H1 (cell line): Measurements from ENCODE around the gene ITPKC. TPM values are rescaled to one million over a fixed set of nuclear protein-coding genes. Genes with fewer than 3 reads are reported as not detected.

ENCODE experiments used
- CTCF ChIA-PET: fragments of 300-600 bp; sonication (Branson Sonifier 250); formaldehyde crosslinking; loops from one replicate; lab custom pipeline; 2021; ENCODE audit not compliant: partially characterized antibody; lab: Charles Lee
- POLR2A ChIA-PET: fragments of 300-600 bp; sonication (Branson Sonifier 250); formaldehyde crosslinking; loops from one replicate; lab custom pipeline; 2021; ENCODE audit warnings: inconsistent platforms; ENCODE audit not compliant: partially characterized antibody; lab: Charles Lee
- DNase-seq, 2 experiments: peaks; one replicate each; pipeline versions ENCODE4 v3.0.0 to v3.0.0-alpha.2; 2010 to 2022; ENCODE audit warnings: low spot score in 2 of 2, low read depth in 1 of 2, mixed read lengths in 1 of 2
- FAIRE-seq: peaks from 2 replicates; lab custom pipeline; 2011; peaks lifted over from hg19 to GRCh38; lab: Jason Lieb, UNC
- H2AFZ ChIP-seq: 2 replicates; pipeline ENCODE4 v1.8.1; 2012; ENCODE audit warnings: low read length, inconsistent platforms
- H2AK5ac ChIP-seq: 2 replicates; pipeline ENCODE4 v1.6.1; 2013; ENCODE audit warnings: low read depth, low read length
- H2BK120ac ChIP-seq: replicated peaks from 2 replicates; pipeline ENCODE3; 2013; ENCODE audit warnings: low read depth, low read length, inconsistent platforms
- H2BK12ac ChIP-seq: 2 replicates; pipeline ENCODE4 v1.6.1; 2013; ENCODE audit warnings: low read depth, low read length
- H2BK15ac ChIP-seq: 2 replicates; pipeline ENCODE4 v1.6.1; 2013; ENCODE audit warnings: low read length
- H2BK20ac ChIP-seq: 2 replicates; pipeline ENCODE4 v1.6.1; 2013; ENCODE audit warnings: low read length
- H2BK5ac ChIP-seq: 2 replicates; pipeline ENCODE4 v1.6.1; 2013; ENCODE audit warnings: low read depth, low read length
- H3K14ac ChIP-seq: 2 replicates; pipeline ENCODE4 v1.6.1; 2013; ENCODE audit warnings: inconsistent platforms; ENCODE audit not compliant: insufficient read length
- H3K18ac ChIP-seq: 2 replicates; pipeline ENCODE4 v1.6.1; 2013; ENCODE audit warnings: low read length; ENCODE audit errors: extremely low read depth
- H3K23ac ChIP-seq: 2 replicates; pipeline ENCODE4 v1.6.1; 2013; ENCODE audit warnings: inconsistent platforms; ENCODE audit not compliant: insufficient read length
- H3K23me2 ChIP-seq: 2 replicates; pipeline ENCODE4 v1.6.1; 2013; ENCODE audit warnings: low read depth, low read length
- H3K27ac ChIP-seq: 2 replicates; pipeline ENCODE4 v1.6.1; 2011; ENCODE audit warnings: low read depth, low read length, inconsistent platforms
- H3K27me3 ChIP-seq, 4 experiments: replicated peaks in 1 of 4; 1 replicate in 1 of 4; 2 replicates in 3 of 4; pipeline versions ENCODE4 v1.6.1 to v1.8.1; 2011 to 2013; ENCODE audit warnings: low read length in 3 of 4, mild to moderate bottlenecking in 3 of 4, inconsistent platforms in 2 of 4, mixed read lengths in 2 of 4, moderate library complexity in 1 of 4; ENCODE audit not compliant: control insufficient read depth in 3 of 4, insufficient read depth in 3 of 4; ENCODE audit errors: extremely low read depth in 1 of 4
- H3K36me3 ChIP-seq, 4 experiments: 2 replicates each; pipeline versions ENCODE4 v1.6.1 to v1.8.1; 2011 to 2013; ENCODE audit warnings: mild to moderate bottlenecking in 4 of 4, low read length in 3 of 4, moderate library complexity in 2 of 4, control low read depth in 1 of 4, inconsistent platforms in 1 of 4; ENCODE audit not compliant: insufficient read depth in 4 of 4, control insufficient read depth in 2 of 4
- H3K4ac ChIP-seq: replicated peaks from 2 replicates; pipeline ENCODE3; 2013; ENCODE audit warnings: low read length, low read depth, mixed read lengths, inconsistent platforms; ENCODE audit not compliant: insufficient read length
- H3K4me1 ChIP-seq, 4 experiments: replicated peaks in 1 of 4; 1 replicate in 1 of 4; 2 replicates in 3 of 4; pipeline versions ENCODE4 v1.6.1 to v1.8.1; 2011 to 2013; ENCODE audit warnings: low read length in 3 of 4, inconsistent platforms in 2 of 4, mixed read lengths in 1 of 4; ENCODE audit not compliant: insufficient read depth in 4 of 4, control insufficient read depth in 3 of 4
- H3K4me2 ChIP-seq, 2 experiments: 2 replicates each; pipeline versions ENCODE4 v1.6.1 to v1.8.1; 2011 to 2013; ENCODE audit warnings: low read depth in 2 of 2, low read length in 2 of 2, control low read depth in 1 of 2, inconsistent platforms in 1 of 2, mild to moderate bottlenecking in 1 of 2; ENCODE audit not compliant: insufficient read depth in 1 of 2
- H3K4me3 ChIP-seq, 4 experiments: fragments of 200-600, 300-600 bp in 1 of 4; sonication (generic), shearing (Covaris generic), sonication (Bioruptor Twin) in 1 of 4; 2 replicates each; pipeline versions ENCODE4 v1.5.1 to v1.8.1; 2011 to 2016; ENCODE audit warnings: low read length in 4 of 4, low read depth in 3 of 4, control low read depth in 2 of 4, inconsistent platforms in 2 of 4, mild to moderate bottlenecking in 2 of 4, mixed read lengths in 1 of 4, moderate library complexity in 1 of 4; ENCODE audit not compliant: insufficient read depth in 2 of 4; ENCODE audit errors: extremely low read depth in 1 of 4
- H3K56ac ChIP-seq: replicated peaks from 2 replicates; pipeline ENCODE3; 2013; ENCODE audit warnings: low read depth, mild to moderate bottlenecking, mixed read lengths, low read length, inconsistent platforms; ENCODE audit not compliant: insufficient read length
- H3K79me1 ChIP-seq: 2 replicates; pipeline ENCODE4 v1.6.1; 2013; ENCODE audit warnings: low read depth, low read length, control low read depth
- H3K79me2 ChIP-seq, 2 experiments: 2 replicates each; pipeline versions ENCODE4 v1.6.1 to v1.8.1; 2012 to 2013; ENCODE audit warnings: low read length in 2 of 2, mild to moderate bottlenecking in 2 of 2, inconsistent platforms in 1 of 2; ENCODE audit not compliant: insufficient read depth in 2 of 2, control insufficient read depth in 1 of 2
- H3K9ac ChIP-seq, 4 experiments: replicated peaks in 1 of 4; 1 replicate in 1 of 4; 2 replicates in 3 of 4; pipeline versions ENCODE4 v1.6.1 to v1.8.1; 2011 to 2013; ENCODE audit warnings: low read depth in 3 of 4, low read length in 3 of 4, control low read depth in 2 of 4, mild to moderate bottlenecking in 2 of 4, moderate library complexity in 2 of 4, inconsistent platforms in 1 of 4; ENCODE audit errors: extremely low read depth in 1 of 4
- H3K9me3 ChIP-seq, 2 experiments: 2 replicates each; pipeline versions ENCODE4 v1.6.1 to v1.8.1; 2012 to 2013; ENCODE audit warnings: mild to moderate bottlenecking in 2 of 2, moderate library complexity in 2 of 2, control low read depth in 1 of 2, inconsistent platforms in 1 of 2, low read depth in 1 of 2, low read length in 1 of 2, mixed read lengths in 1 of 2; ENCODE audit not compliant: insufficient read depth in 2 of 2
- H4K20me1 ChIP-seq, 2 experiments: replicated peaks in 1 of 2; 2 replicates each; pipeline versions ENCODE3 to v1.8.1; 2011 to 2013; ENCODE audit warnings: inconsistent platforms in 2 of 2, low read length in 2 of 2, mild to moderate bottlenecking in 1 of 2; ENCODE audit not compliant: insufficient read depth in 2 of 2, control insufficient read depth in 1 of 2
- H4K5ac ChIP-seq: 2 replicates; pipeline ENCODE4 v1.6.1; 2013; ENCODE audit warnings: low read length, low read depth, mixed read lengths, inconsistent platforms; ENCODE audit not compliant: insufficient read length
- H4K8ac ChIP-seq: 2 replicates; pipeline ENCODE4 v1.8.0; 2013; ENCODE audit warnings: mild to moderate bottlenecking, moderate library complexity, low read length, inconsistent platforms; ENCODE audit not compliant: insufficient read depth; ENCODE audit errors: extremely low read depth
- H4K91ac ChIP-seq: replicated peaks from 2 replicates; pipeline ENCODE3; 2013; ENCODE audit warnings: low read length, mixed read lengths, inconsistent platforms; ENCODE audit not compliant: insufficient read length
- ASH2L ChIP-seq: fragments of 200-600, 300-600 bp; sonication (generic); IDR thresholded peaks from one replicate; pipeline ENCODE4 v1.7.1; 2017; ENCODE audit warnings: low read length
- BACH1 ChIP-seq: IDR thresholded peaks from 2 replicates; pipeline ENCODE4 v1.6.1; 2012; ENCODE audit warnings: low read length, improper control_type of control experiment
- BCL11A ChIP-seq, 2 experiments: IDR thresholded peaks; one replicate each; pipeline ENCODE4 v1.6.1; 2011; ENCODE audit warnings: low read depth in 2 of 2, low read length in 2 of 2, mild to moderate bottlenecking in 2 of 2
- CBX8 ChIP-seq: fragments of 300-800, 300-1000 bp; sonication (generic); IDR thresholded peaks from 2 replicates; pipeline ENCODE4 v1.7.1; 2016; ENCODE audit warnings: low read depth, low read length, borderline replicate concordance
- CHD2 ChIP-seq: IDR thresholded peaks from 2 replicates; pipeline ENCODE4 v1.6.1; 2012; ENCODE audit warnings: low read length, improper control_type of control experiment
- SP4 ChIP-seq: IDR thresholded peaks from 2 replicates; pipeline ENCODE4 v1.6.1; 2012; ENCODE audit warnings: low read length, inconsistent platforms
- WGBS, 2 experiments: shearing (Covaris generic) in 1 of 2; methylation state at CpG; one replicate each; pipeline versions ENCODE4 v1.1.6 to v1.1.7; 2013 to 2015; ENCODE audit warnings: low lambda C conversion rate in 2 of 2, mixed read lengths in 2 of 2, inconsistent platforms in 1 of 2, low coverage in 1 of 2, missing lambda C conversion rate in 1 of 2; ENCODE audit not compliant: insufficient replicate concordance in 2 of 2, insufficient coverage in 1 of 2, insufficient read length in 1 of 2; ENCODE audit errors: extremely low coverage in 1 of 2, missing lambda C conversion rate in 1 of 2; 5-methylcytosine and 5-hydroxymethylcytosine counted together
- polyA plus RNA-seq, 7 experiments: library from polyadenylated mRNA; depleted of rRNA in 3 of 7; stranded (reverse) in 5 of 7; unstranded in 2 of 7; fragments of >200 nt in 5 of 7; fragments of 200-250 nt in 2 of 7; gene quantifications; 1 replicate in 5 of 7; 2 replicates in 1 of 7; 4 replicates in 1 of 7; pipeline versions ENCODE4 v1.2.1 to v1.2.3, GENCODE V29; 2011 to 2013; ENCODE audit warnings: missing spikeins in 2 of 7, mixed read lengths in 2 of 7
- total RNA-seq: library from RNA; stranded (reverse); fragmentation: NEBNext Ultra II Directional; extraction: Animal tissue kit (Norgen Biotek cat#: 25700); gene quantifications from 2 replicates; pipeline ENCODE4 v1.2.1, GENCODE V29; 2021

Gene ITPKC
- total and polyA plus RNA-seq, 2 of the 8 experiments (the other 6 are each of a cell fraction or from before 2014, with no cell fraction given), result 5.2 to 8.9 TPM

- Histone ChIP-seq H3K4ac (no peak overlapping the region), H2AK5ac (no peak overlapping the region), H4K20me1 (peaks cover 0 to 3% of the 10 kb centered on the region in 2 experiments), H4K5ac (no peak overlapping the region), H2BK12ac (no peak overlapping the region), H3K4me2 (no peak overlapping the region), H3K4me3 (no peak overlapping the region), H3K9me3 (no peaks in the 10 kb centered on the region), H3K23me2 (peaks cover 3% of the 10 kb centered on the region; the same call in 1 of the 2 replicates), H4K8ac (no peak overlapping the region), H3K79me1 (no peaks in the 10 kb centered on the region), H2AFZ (no peak overlapping the region), H3K27me3 (no peaks in the 10 kb centered on the region), H3K79me2 (no peaks in the 10 kb centered on the region), H3K4me1 (peaks cover 0 to 5% (median 2%) of the 10 kb centered on the region in 4 experiments; a peak in 4 of 7 replicates), H2BK15ac (no peak overlapping the region), H3K14ac (no peak overlapping the region), H3K18ac (no peak overlapping the region), H3K36me3 (peaks cover 11 to 35% (median 18%) of the 10 kb centered on the region in 4 experiments; a peak in 7 of 8 replicates), H3K9ac (no peak overlapping the region), H3K27ac (no peak overlapping the region), H2BK120ac (no peak overlapping the region), H4K91ac (no peak overlapping the region), H3K23ac (no peak overlapping the region), H3K56ac (no peak overlapping the region), H2BK5ac (no peak overlapping the region), H2BK20ac (no peak overlapping the region)
- no peak for TF ChIP-seq ASH2L
- TF ChIP-seq CHD2, result no peak
- no peak for TF ChIP-seq SP4
- TF ChIP-seq BCL11A (IDR thresholded peaks at IDR 0.05; ENCODE audit: low read depth in 2 of 2, low read length in 2 of 2), result no peak
- TF ChIP-seq BACH1, result no peak
- TF ChIP-seq CBX8, result no peak
- no peak for FAIRE-seq
- ChIA-PET CTCF (interaction anchor here (0.6 to 0.9 kb wide), 2 partner anchors 15 to 46 kb away, joined by 3 read pairs; no protein-coding TSS in a partner anchor), POLR2A (interaction anchor here (0.6 to 1.4 kb wide), 3 partner anchors 10 to 439 kb away, joined by 3 to 4 read pairs (median 3); no protein-coding TSS in a partner anchor)
- DNase-seq, result no peak
- WGBS, 2 experiments, result 94% methylated on average over 5 of the region's 5 CpGs; no CpG with 5 or more reads in 1 of the 2 experiments
These were observed 7.1 kb upstream of the ITPKC start for GRCh38 chr19:40709817-40710216.
